IPS-NIHi11 (cell line): ENCODE data around the gene CEP170B.

ENCODE experiments used
- DNase-seq: peaks from one replicate; pipeline ENCODE4 v3.0.0; 2012; ENCODE audit warnings: mixed read lengths, low spot score

The CEP170B gene

DNA sequence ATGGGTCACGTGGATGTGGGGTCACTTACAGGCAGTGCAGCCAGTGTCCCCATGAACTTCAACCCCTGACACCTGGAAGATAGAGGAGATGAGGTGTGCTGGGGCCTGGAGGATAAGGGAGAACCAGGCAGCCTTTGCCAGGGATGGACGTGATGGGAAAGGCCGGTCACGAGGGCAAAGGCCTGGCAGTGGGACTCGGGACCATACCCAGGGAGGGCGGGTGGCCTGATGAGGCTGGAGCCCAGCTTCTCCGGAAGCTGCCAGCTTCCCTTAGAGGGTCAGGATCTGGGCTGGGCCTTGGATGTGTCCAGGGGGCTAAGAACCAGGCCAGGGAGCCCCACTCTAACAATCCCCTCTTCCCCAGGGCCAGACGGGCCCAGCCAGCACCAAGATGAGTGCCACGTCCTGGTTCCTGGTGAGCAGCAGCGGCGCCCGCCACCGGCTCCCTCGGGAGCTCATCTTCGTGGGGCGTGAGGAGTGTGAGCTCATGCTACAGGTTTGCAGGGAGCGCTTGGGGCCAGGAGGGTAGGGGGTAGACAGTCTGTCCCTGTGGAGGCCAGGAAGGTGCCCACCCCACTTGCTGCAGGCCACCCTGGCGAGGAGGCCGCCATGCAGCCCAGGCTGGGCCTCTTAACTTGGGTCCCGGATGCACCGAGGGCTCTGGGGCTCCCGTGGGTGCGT lies 3.1 kb downstream of the CEP170B start:
- DNase-seq = no peak

DNA sequence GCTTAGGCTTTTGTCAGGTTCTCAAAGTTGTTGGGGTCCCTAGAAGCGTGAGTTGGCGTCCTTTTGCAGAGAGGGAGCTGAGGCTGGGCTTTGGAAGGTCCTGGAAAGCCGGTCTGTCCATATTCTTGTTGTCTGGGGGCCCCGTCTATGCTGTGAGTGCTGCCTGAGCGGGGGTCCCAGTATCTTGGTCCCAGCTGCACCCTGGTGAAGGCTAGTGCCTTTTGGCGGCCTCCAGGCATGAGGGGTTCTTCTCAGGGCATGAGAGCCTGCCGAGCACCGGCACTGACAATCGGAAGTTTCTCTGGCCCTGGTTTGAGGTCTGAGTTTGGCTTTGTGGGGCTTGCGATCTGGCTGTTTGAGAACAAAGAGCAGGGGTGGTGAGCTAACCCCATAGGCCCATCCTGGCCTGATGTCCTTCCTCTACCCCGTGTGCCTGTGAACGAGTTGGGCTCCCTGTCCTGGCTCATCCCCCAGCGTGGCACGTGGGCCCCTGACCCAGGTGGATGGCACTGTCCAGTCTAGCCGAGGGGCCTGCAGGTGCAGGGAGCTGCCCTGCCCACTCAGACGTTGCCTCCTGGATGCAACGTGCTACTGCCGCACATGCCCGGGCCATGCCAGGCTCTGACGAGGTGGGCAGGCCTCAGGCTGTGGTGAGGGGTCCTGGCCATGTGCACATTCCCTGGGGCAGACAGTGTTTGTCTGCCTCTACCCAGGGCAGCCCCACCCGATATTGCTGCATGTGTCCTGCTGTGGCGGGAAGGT lies 3.9 kb downstream of the CEP170B start:
- no peak for DNase-seq

DNA sequence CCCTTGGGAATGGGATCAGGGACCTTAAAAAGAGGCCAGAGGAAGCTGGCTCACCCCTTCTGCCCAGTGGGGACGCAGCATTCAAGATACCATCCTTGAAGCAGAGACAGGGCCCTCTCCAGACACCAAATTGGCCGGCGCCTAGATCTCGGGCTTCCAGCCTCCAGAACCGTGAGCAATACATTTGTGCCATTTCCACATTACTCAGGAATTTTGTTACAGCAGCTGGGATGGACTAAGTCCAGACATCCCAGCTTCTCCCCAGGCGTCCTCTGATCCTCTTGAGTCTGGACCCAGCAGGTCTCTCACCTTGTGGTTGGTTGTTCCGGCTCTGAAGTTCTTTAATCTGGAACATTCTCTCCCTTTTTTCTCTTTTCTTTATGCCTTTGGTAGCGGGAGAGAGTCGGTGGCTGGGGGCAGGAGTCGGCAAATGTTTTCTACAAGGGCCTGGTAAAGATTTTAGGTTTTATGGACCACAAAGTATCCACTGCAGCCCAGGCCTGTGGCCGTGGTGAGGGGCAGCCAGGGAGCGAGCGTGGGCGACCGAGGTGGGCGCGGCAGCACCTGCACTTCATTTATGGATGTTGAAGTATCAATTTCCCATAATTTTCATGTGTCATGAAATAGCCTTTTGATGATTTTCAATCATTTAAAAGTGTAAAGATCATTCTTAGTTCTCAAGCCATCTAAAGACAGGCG lies 4.8 kb downstream of the CEP170B start:
- DNase-seq = no peak

DNA sequence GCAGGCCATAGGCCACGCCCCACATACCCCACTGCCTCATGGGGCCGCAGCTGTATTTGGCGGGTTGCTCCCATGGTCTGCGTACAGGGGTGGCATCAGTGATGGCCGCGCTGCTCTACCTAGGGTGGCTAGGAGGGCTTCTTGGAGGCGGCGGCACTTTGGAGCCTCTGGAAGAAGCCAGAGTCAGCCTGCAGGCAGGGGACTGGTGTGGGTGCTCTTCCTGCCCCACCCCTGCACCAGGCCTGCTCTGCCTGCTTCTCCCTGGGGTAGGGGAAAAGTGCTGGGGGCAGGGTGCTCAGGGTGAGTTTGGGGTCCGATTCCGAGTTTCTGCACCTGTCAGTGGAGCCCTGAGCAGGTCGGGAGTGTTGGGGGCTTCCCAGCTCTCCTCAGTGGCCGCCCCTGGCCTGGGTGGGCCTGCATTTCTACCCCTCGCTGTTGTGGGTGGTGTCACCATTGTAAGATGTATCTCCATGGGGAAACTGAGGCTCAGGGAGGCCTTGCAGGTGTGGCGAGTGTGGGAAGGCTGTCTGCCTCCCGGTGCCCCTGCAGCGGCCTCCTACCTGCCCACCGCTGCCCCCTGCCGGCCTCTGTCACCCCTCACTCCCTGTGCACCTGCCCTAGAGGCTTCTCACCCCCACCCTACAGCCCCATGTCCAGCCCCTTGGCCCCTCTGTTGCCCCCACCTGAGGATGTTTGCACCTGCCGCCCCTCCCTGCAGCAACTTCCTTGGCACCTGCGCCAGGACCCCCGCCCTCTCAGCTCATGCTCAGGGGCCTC lies 5.5 kb downstream of the CEP170B start:
- no peak for DNase-seq

DNA sequence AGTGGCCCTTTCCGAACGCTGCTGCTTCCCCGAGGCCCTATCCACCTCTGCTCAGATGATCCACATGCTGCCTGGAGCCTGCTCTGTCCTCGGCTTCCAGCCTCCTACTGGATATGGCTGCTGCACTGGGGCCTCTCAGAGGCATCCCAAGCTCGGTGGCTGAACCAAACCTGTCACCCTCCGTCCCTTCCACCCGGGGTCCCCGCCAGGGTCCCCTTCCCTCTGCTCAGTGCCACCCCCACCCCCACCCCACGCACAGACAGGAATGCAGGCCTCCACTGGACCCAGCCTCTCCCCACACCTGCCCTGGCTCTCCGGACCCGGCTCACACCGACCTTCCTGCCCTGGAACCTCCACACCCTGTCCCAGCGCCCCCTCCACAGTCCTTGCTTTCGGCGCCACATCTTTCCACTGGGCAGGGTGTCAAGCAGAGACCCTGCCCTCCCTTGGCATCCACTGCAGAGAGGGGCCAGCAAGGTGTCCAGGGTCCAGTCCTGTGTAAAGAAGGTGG lies 6.1 kb downstream of the CEP170B start:
- no peak for DNase-seq

DNA sequence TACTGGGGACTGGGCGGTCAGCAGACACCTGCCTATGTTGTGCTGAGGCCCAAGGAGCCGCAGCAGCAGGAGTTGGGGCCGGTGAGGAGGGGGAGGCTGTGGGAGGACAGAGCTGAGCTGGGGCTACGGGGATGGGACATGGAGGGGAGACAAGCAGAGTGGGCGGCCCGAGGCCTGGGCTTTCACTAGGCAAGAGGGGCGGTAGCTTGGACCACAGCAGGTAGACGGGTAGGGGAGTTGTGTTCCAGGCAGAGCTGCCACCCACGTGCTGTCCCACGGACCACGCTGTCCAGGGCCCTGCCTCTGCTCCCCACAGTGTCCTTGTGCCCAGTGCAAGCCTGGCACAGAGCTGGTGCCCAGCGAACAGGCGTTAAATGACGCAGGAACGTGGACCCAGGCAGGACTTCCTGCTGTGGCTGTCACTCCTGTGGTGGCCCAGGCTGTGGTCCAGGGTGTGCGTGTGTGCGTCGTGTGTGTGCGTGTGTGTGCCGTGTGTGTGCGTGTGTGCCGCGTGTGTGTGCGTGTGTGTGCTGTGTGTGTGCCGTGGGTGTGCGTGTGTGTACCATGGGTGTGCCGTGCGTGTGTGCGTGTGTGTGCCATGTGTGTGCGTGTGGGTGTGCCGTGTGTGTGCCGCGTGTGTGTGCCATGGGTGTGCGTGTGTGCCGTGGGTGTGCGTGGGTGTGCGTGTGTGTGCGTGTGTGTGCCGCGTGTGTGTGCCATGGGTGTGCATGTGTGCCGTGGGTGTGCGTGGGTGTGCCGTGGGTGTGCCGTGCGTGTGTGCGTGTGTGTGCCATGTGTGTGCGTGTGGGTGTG lies 6.8 kb downstream of the CEP170B start:
- DNase-seq = no peak

DNA sequence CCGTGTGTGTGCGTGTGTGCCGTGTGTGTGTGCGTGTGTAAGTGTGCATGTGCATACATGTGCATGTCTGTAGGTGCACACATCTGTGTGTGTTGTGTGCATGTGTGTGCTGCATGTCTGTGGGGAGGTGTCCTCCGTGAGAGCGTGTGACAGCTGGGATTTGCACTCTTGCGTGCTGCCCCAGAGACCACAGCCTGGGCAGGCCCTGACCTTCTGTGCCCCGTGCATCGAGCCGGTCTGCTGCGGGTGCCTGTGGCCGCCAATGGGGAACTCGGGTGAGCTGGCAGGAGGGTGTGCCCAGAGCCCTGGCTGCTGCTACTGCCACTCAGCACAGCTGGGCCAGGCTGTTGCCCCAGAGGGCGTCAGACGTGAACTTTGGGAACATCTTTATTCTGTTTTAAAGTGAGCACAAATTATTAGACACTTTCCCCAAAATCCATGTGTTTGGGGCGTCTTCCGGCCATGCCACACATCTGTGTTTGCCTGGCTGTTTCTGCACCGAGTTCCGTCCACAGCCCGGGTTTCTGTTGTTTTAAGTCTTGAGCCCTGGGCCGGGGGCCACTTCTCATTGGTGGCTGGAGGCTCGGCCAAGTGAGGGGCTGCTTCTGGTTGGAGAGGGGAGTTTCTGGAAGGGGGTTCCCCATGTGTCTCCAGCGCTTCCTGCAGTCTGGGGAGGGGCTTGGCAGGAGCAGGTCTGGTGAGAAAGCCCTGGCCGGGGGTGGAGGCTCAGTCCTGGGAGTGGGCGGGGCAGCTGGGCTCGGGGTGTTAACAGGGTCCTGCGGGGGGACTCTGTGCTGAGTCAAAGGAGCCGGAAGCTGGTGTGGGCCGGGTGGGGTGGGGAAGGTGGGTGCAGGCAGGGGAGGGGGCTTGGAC lies 7.6 kb downstream of the CEP170B start:
- peak; percentile 63 for DNase-seq

DNA sequence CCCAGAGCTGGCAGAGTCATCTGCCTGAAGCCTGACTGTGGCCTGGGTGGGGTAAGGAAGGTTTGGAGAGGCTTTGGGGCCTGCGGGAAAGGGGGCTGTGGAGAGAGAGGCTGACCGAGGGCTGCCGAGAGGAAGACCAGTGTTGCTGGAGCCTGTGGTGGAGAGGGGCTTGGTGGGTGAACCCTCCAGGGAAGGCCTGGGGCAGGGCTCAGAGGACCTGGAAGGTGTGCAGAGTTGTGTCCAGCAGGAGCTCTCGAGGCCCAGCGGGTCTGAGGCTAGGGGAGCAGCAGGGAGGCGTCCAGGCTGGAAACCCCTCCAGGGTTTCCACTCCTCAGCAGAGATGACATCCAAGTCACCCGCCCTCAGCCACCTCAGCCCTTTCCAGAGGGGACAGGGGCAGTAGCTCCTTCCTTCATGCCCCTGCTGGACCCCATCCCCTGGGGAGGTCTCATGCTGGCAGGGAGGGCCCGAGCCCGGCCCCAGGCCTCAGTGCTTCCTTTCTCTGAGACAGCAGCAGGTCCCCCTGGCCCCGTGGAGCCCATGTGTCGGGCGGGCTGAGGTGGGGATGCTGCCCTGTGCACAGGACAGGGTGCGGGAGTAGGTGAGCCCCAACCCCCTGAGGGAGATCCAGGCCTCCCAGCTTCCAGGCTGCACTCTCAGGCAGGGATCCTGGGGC lies 8.4 kb downstream of the CEP170B start:
- DNase-seq = no peak

DNA sequence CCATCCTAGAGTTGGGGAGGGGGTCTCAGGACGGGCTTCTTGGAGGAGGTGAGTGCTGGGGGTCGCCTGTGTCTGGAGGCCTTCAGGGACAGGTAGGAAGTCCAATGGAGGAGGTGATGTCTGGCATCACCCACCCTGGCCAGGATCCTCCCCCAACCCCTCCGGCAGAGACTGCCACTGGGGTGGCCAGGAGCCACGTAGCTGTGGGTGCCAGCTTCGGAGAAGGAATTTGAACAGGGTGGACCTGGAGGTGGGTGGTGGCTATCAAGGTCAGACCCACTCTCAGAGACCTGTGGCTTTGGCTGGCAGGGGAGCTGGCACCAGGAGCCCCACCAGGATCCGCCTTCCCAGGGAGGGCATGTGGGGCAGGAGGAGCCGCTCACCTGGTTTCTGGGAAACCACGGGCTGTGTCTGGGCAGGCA lies 9.1 kb downstream of the CEP170B start:
- DNase-seq = no peak

DNA sequence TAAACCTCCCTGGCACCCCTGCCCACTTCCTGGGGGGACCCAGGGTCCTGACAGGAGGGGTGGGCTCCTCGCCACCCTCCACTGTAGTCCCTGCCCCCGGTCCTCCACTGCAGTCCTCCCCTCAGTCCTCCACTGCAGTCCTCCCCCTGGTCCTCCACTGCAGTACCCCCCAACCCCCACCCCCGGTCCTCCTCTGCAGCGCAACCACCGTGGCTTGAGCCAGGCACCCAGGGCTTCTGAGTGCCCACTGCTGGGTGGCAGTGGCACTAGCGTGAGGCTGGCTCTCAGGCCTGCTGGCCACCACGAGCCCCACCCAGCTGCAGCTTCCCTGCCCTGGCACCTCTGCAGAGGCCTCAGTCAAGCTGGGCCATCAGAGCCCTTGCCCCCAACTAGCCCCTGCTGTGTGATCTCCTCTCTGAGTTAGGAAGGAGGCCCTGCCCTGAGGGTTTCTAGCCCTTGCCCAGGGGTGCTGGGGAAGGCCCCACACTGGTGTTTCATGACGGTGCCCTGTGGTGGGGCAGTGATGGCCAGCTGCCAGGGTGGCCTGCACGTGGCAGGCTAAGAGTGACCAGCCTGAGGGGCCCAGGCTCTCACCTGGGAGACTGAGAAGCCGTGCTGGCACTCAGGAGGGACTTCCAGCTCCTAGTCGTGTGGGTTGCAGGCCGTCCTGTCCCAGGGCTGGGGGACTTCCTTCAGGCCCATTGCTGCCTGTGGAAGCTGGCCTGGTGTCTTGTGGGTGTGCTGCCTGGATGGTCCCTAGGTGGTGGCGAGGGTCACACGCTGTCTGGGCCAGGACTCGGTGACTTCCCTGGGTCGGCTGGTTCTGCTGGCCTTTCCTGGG lies 9.7 kb downstream of the CEP170B start:
- peak; percentile 5 for DNase-seq

DNA sequence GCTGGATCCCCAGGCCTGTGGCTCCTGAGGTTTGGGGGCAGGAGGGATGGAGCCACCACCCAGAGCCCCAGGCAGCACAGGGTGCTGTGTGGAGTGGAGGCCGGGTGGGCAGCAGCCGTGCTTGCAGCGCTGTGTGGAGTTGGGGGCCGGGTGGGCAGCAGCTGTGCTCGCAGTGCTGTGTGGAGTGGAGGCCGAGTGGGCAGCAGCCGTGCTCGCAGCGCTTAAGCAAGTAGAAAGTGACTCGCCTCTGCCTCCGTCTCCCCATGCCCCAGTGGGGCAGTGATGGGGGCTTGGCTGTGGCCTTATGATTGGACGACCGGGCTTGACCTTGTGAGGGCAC lies 10.3 kb downstream of the CEP170B start:
- DNase-seq = no peak

DNA sequence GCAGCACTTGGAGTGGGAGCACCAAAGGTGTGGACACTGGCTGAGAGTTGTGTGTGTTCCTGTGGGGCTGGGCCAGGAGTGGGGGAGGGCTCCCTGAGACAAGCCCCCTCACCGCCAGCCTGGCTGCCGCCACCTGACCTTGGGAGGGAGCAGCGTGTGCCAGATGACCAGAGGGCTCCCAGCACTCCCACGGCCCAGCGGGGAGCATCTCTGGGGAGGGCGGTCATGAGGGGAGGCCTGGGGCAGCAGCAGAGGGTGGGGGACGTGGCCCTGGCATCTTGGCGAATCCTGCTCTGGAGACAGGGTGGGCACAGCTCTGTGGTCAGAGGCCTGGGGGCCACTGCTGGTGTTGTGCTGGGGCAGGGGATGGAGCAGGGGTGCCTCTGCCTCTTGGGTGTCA lies 10.7 kb downstream of the CEP170B start:
- peak; percentile 10 for DNase-seq

DNA sequence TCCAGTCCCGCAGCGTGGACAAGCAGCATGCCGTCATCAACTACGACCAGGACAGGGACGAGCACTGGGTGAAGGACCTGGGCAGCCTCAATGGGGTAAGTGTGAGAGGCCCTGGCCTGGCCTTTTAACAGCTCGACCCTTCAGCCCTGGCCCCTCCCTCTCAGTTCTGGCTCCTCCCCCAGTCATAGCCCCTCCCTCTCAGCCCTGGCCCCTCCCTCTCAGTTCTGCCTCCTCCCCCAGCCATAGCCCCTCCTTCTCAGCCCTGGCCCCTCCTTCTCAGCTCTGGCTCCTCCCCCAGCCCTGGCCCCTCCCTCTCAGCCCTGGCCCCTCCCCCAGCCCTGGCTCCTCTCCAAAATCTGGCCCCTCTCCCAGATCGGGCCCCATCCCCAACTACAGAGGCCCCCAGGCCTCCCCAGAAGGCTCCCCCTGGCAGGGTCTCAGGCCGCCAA lies 11.2 kb downstream of the CEP170B start:
- DNase-seq = peak; percentile 86

DNA sequence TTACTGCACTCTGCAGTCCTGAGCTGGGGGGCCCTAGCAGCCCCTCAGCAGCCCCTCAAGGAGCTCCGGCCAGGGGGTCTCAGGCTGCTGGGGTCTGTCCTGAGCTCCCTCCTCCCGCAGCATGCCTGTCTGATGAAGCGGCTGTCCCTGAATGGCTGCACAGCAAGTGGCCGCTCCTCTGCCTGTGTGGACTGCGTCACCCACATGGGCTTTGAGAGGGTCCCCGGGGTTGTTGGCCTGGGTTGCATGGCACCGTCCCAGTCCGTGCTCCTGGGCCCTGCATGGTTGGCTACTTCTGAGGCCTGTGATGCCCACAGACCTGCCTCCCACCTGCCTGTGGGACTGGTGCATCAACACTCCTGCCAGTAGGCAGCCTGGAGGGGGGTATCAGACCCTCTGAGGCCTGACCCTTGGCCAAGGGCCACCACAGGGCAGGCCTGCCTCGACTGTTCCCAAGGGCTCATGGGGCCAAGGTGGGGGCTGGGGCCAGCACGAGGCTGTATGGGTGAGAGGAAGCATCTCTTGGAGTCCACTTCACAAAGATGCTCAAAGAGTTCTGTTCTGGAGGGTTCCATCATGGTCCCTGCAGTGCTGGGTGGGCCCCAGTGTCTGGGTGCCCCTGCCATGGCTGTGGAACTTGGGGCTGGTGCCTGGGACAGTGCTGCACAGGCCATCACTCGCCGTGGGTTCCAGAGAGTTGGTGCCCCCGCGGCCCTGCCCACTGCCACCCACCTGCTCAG lies 12.2 kb downstream of the CEP170B start:
- peak; percentile 7 for DNase-seq

DNA sequence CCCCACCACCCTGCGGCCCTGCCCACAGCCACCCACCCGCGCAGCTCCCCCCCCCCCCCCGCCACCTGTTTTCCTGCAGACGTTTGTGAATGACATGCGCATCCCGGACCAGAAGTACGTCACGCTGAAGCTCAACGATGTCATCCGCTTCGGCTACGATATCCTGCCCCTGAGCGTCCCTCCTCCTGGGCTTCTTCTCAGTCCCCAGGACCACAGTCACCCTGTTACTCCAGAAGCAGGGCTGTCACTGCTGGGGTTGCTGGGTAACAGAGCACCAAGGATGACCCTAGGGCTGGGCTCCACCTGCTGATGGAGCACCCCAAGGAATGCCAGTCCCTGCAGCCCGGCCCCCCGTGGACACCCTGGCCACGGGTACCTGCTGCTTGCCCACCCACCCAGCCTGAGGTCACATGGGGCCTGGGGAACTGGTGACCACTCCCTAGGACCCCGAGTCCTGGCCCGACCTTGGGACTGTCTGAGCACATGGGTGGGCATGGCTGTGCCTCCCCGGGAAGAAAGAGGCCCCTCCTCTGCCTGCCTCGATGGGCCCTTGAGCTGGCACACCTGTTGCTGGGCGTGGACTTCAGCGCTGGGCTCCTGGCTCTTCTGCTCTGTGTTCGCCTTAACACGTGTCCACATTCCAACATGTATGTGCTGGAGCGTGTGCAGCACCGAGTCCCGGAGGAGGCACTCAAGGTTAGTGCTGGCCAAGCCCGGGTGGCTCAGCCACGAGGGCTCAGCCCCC lies 12.9 kb downstream of the CEP170B start:
- no peak for DNase-seq

DNA sequence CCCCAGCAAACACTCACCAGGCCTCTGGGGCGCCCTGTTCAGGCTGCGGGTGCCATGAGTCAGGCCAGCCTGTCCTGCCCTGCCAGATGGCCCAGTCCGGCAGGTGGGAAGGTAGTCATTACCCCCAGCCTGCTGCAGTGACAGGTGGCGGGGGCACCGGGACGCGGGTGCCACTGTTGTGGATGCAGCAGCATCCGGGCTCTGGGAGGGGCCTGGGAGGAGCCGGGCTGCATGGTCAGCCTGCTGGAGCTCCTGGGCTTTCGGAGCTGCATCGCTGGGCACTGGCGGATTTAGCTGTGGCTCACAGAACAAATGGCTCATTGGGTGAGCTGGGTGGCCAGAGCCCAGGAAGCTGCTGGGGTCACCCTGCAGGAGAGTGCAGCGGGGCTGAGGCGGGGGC lies 13.5 kb downstream of the CEP170B start:
- peak; percentile 6 for DNase-seq
